Activated CD8-positive, alpha-beta memory T cell treated with anti-CD3 and anti-CD28 coated beads, Interleukin-2, amount 10 ng/mL, durations not matched to agents 7 days and 5 days (primary cell): Measurements from ENCODE around the gene PAF1. TPM values are rescaled to one million over a fixed set of nuclear protein-coding genes. Genes with fewer than 3 reads are reported as not detected.

Source experiments
- ATAC-seq: fragments of 150-1000 bp; cut with Tn5 transposase; one replicate; pipeline ENCODE4 v1.10.0; 2021; ENCODE audit warnings: moderate library complexity
- CTCF ChIA-PET: fragments of 350-600 bp; sonication (Branson Sonifier 250); formaldehyde crosslinking; loops from one replicate; lab custom pipeline; 2021; ENCODE audit warnings: antibody characterized with exemption; lab: Charles Lee
- DNase-seq: peaks from one replicate; pipeline ENCODE4 v3.0.0-alpha.2; 2020
- H3K27ac Mint-ChIP-seq: one replicate; pipeline ENCODE4 v1.8.0; 2021; ENCODE audit warnings: mild to moderate bottlenecking, mixed read lengths
- H3K27me3 Mint-ChIP-seq: one replicate; pipeline ENCODE4 v1.8.0; 2021; ENCODE audit warnings: mixed read lengths
- H3K36me3 Mint-ChIP-seq: one replicate; pipeline ENCODE4 v1.8.0; 2021; ENCODE audit warnings: mild to moderate bottlenecking, mixed read lengths
- H3K4me1 Mint-ChIP-seq: one replicate; pipeline ENCODE4 v1.8.0; 2021; ENCODE audit warnings: mixed read lengths
- H3K4me3 Mint-ChIP-seq: one replicate; pipeline ENCODE4 v1.8.0; 2021; ENCODE audit warnings: mild to moderate bottlenecking, moderate library complexity, mixed read lengths
- H3K9me3 Mint-ChIP-seq: one replicate; pipeline ENCODE4 v1.8.0; 2022; ENCODE audit warnings: low read depth, mixed read lengths
- total RNA-seq, 2 experiments: library from RNA; stranded (reverse); gene quantifications; one replicate each; pipeline ENCODE4 v1.2.3, GENCODE V29; 2021

PAF1 gene
- total RNA-seq, 2 experiments from 2014 or later: 48.9 to 53.8 TPM

DNA sequence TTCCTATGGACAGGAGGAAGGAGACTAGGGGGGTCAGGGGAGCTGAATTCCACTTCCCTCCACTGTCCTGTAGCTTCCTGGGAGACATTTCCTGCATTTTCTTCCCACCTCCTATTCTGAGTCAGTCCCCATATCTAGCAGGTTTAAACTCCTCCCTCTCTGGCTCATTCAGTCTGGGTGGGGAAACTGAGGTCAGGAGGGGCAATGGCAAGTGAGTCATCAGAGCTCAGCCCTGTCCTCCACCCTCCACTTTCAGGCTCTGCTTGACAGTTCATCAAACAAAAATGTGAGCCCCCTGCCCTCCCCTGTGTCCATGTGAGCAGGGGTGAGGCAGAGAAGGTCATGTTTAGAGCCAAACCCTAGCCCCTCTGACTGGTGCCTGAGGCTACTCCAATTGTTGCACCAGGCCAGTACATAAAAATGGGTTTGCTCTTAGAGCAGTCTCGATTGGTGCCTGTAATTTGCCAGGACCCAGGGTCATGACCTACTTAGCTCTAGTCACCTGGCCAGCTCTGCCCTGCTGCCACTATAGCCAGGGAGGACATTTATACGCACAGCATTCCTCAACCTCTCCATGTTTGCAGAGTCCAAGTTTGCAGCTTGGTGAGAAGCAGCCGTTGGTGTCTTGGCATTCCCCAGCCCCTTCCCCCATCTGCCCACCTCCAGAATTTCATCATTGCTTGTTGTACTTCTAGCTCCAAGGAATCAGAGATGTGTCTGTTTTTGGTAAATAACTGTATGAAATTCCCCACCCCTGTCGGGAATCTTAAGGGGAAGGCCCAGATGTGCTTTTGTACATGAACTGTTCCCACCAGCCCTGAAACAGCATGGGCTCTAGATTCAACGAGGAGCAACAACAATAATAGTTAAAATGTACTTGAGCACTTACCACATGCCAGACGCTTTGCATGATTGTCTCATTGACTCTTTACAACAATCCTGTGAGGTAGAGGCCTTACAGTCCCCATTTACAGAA, 27.9 kb downstream of the PAF1 start:
- no peaks in the 10 kb centered on the region for H3K9me3 Mint-ChIP-seq
- no peak for DNase-seq
- ATAC-seq: no peak
- peaks cover 20% of the 10 kb centered on the region for H3K36me3 Mint-ChIP-seq
- peaks cover 2% of the 10 kb centered on the region for H3K4me1 Mint-ChIP-seq
- no peak overlapping the region for H3K4me3 Mint-ChIP-seq
- CTCF ChIA-PET: interaction anchor here (1.0 to 1.1 kb wide), 4 partner anchors 10 to 35 kb away, joined by 3 to 5 read pairs (median 3); no protein-coding TSS in a partner anchor
- H3K27ac Mint-ChIP-seq: no peak overlapping the region
- no peaks in the 10 kb centered on the region for H3K27me3 Mint-ChIP-seq

DNA sequence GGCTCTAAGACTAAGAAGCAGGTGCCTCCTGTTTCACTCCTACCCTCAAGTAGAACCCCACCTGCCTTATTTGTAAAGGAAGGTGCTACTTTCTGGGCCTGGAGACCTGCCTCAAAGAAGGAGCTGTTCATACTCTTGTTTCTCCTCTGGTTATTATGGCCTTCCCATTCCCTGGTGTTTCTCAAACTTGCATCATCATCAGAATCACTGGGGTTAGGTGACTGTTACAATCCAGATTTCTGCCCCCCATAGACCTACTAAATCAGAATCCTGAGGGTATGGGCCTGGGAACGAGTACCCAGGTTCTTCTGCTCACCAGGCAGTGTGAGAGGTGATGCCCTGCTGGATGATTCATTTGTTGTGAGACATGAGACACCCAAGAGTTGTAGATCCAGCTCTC, 30.3 kb downstream of the PAF1 start:
- DNase-seq (no peak), ATAC-seq (no peak)
- Mint-ChIP-seq H3K4me3 (no peak overlapping the region), H3K9me3 (no peaks in the 10 kb centered on the region), H3K27me3 (no peaks in the 10 kb centered on the region), H3K27ac (no peak overlapping the region), H3K36me3 (peaks cover 32% of the 10 kb centered on the region), H3K4me1 (peaks cover 12% of the 10 kb centered on the region)
- CTCF ChIA-PET: no interaction called here

DNA sequence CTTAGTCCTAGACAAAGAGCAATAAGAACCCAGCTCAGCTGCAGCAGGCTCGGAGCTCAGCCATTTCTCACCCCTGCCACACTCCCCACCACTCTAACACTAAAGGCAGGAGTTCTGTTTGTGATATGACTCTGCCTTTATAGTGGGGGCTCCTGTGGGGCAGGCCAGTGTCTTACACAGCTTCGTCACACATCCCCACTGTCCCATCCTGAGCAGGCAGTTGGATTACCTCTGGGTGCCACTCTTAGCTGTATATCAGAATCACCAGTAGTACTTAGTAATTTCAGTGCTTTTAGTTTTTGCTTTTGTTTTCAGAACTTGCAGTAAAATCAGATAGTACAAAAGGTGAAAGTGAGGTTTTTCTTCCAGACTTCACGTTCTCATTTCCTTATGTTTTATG, 31.9 kb downstream of the PAF1 start:
- Mint-ChIP-seq H3K36me3 (peaks cover 36% of the 10 kb centered on the region), H3K4me3 (no peak overlapping the region), H3K9me3 (no peaks in the 10 kb centered on the region), H3K4me1 (peaks cover 12% of the 10 kb centered on the region), H3K27ac (no peak overlapping the region), H3K27me3 (no peaks in the 10 kb centered on the region)
- ATAC-seq (no peak), DNase-seq (no peak)
- CTCF ChIA-PET: interaction anchor here (1.0 kb wide), 1 partner anchor 237 kb away, joined by 3 read pairs; no protein-coding TSS in a partner anchor

DNA sequence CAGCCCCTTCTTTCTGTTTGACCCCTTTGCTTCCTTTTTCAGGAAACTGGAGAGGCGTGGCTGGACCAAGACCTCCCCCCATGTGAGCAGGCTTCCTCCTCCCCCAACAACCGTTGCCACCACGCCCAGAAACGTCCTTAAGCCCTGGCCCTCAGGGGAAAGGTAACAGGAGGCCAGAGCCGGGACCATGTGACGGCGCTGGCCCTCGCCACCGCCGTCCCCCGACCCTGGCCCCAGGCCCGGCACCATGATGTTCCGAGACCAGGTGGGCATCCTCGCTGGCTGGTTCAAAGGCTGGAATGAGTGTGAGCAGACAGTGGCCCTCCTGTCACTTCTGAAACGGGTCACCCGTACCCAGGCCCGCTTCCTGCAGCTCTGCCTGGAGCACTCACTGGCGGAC, 34.3 kb downstream of the PAF1 start:
- no peaks in the 10 kb centered on the region for H3K9me3 Mint-ChIP-seq
- no peak overlapping the region for H3K4me3 Mint-ChIP-seq
- no peak overlapping the region for H3K27ac Mint-ChIP-seq
- DNase-seq: no peak
- peaks cover 39% of the 10 kb centered on the region for H3K36me3 Mint-ChIP-seq
- peaks cover 23% of the 10 kb centered on the region for H3K4me1 Mint-ChIP-seq
- ATAC-seq: no peak
- H3K27me3 Mint-ChIP-seq: no peaks in the 10 kb centered on the region
- CTCF ChIA-PET: interaction anchor here (1.1 to 1.2 kb wide), 2 partner anchors 14 to 41 kb away, joined by 3 to 4 read pairs; partner anchors contain the start of gene SAMD4B

DNA sequence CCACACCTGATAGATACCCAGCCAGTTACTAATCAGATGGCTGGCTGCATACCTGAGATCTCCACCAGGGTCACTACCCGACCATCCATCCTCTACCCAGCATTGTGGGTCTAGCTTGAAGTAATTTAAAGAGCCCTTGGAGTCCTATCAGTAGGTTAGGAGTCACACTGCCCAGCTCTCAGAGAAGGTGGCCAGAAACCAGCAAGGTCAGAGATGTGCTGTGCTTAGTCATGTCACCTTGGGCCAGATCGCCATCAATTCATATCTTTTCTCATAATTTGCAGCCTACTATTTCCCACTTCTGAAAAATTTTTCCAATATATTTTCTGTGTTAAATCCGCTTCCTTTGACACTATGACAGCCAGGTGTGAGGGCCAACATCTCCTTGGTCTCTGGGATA, 34.8 kb downstream of the PAF1 start:
- H3K4me1 Mint-ChIP-seq: peaks cover 29% of the 10 kb centered on the region
- DNase-seq (no peak), ATAC-seq (no peak)
- CTCF ChIA-PET: interaction anchor here (1.1 to 1.4 kb wide), 3 partner anchors 9 to 41 kb away, joined by 3 to 4 read pairs (median 3); partner anchors contain the start of gene SAMD4B
- peaks cover 39% of the 10 kb centered on the region for H3K36me3 Mint-ChIP-seq
- no peaks in the 10 kb centered on the region for H3K9me3 Mint-ChIP-seq
- no peak overlapping the region for H3K4me3 Mint-ChIP-seq
- H3K27me3 Mint-ChIP-seq: no peaks in the 10 kb centered on the region
- peak overlapping the region; percentile 26 for H3K27ac Mint-ChIP-seq

DNA sequence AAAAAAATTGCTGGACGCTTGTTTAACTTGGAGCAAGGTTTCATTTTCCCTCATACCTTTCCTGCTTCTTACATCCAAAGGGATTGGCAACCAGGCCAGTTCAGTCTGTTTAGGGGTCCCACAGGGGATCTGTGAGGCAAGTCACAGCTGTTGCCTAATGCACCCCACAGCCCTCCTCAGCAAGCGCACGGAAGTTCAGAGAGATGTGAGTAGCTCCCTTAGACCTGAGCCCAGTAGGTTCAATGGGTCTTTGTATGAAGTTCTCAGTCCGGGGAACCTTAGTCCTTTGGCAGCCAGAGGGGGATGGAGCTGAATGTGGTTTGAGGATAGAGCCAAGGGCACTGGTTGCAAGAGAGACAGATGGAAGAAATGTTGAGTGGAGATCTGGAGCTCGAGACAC, 35.7 kb downstream of the PAF1 start:
- Mint-ChIP-seq H3K27me3 (no peaks in the 10 kb centered on the region), H3K4me3 (no peak overlapping the region), H3K27ac (no peak overlapping the region), H3K36me3 (peaks cover 38% of the 10 kb centered on the region), H3K9me3 (no peaks in the 10 kb centered on the region), H3K4me1 (peaks cover 31% of the 10 kb centered on the region)
- CTCF ChIA-PET: interaction anchor here (1.1 to 1.4 kb wide), 3 partner anchors 9 to 42 kb away, joined by 3 to 4 read pairs (median 3); partner anchors contain the start of gene SAMD4B
- ATAC-seq (no peak), DNase-seq (no peak)

DNA sequence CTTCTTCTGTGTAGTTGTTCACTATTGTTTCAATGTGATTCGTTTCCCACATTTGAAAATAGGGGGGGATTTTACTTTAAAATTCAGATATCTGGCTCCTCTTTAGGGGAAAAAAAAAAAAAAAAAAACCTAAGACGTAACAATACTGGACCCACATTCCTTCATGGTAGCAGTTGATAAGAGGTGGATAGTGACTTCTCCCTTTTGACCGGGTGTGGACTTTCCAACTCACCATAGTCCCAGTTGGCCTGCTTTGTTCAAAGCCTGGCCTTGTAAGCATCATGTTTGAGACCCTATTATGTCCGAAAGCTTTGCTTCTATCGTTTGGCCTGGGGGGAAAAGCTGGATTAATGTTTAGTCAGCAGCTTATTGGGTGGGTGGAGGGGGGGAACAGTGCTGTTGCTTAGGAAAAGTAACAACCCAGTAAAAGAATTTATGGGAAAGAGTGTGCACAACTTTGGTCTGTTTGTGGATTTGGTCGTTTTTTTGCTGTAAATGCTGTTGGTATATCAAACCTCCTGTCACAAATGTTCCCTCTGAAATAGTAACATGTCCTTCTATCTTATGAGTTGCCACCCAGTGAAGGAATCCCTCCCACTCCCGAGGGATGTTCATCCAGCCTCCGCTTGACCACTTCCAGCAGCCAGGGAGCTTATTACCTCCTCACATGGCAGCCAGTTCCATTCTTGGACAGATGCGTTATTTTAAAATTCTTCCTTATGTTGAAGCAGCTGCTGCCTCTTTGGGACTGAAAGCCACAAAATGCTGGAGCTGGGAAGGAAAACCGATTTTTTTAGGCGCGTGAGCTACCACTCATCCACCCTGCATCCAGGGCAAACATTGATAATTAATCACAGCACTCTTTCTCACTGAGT, 38.3 kb downstream of the PAF1 start:
- peaks cover 36% of the 10 kb centered on the region for H3K36me3 Mint-ChIP-seq
- H3K27me3 Mint-ChIP-seq: no peaks in the 10 kb centered on the region
- CTCF ChIA-PET: interaction anchor here (1.1 to 2.0 kb wide), 3 partner anchors 9 to 39 kb away, joined by 3 to 5 read pairs (median 4); partner anchors contain the start of genes MED29, PAF1 and SAMD4B
- peak overlapping the region; percentile 83 for H3K27ac Mint-ChIP-seq
- ATAC-seq (no peak), DNase-seq (no peak)
- no peaks in the 10 kb centered on the region for H3K9me3 Mint-ChIP-seq
- H3K4me1 Mint-ChIP-seq: peaks cover 46% of the 10 kb centered on the region
- no peak overlapping the region for H3K4me3 Mint-ChIP-seq

DNA sequence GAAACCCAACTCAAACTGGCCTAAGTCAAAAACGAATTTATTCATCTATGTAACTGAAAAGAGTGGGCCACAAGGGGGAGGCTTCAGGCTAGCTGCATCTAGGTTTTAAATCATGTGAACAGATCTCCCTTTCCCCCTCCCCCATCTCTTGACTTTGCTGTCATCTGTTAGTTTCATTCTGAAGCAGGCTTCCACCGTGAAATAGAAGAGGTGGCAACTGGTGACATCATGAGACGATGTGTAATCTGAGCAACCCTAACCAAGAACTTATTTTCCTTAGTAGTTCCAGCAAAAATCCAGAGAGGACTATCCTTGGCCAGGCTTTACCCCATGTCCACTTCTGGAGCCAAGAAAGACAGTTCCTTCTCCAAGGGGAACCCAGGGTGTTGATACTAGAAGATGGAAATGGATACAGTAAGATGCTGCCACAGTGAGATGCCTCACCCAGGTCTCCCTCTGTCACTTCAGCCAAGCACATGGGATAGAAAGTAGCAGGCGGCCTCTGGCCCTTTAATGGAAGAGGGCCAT, 39.3 kb downstream of the PAF1 start:
- Mint-ChIP-seq H3K4me3 (no peak overlapping the region), H3K27ac (peak overlapping the region; percentile 83), H3K36me3 (peaks cover 27% of the 10 kb centered on the region), H3K9me3 (no peaks in the 10 kb centered on the region), H3K27me3 (no peaks in the 10 kb centered on the region), H3K4me1 (peaks cover 50% of the 10 kb centered on the region)
- peak; percentile 96 for ATAC-seq
- peak; percentile 76 for DNase-seq
- CTCF ChIA-PET: interaction anchor here (0.9 to 2.3 kb wide), 4 partner anchors 9 to 53 kb away, joined by 3 to 7 read pairs (median 4); partner anchors contain the start of gene SAMD4B

DNA sequence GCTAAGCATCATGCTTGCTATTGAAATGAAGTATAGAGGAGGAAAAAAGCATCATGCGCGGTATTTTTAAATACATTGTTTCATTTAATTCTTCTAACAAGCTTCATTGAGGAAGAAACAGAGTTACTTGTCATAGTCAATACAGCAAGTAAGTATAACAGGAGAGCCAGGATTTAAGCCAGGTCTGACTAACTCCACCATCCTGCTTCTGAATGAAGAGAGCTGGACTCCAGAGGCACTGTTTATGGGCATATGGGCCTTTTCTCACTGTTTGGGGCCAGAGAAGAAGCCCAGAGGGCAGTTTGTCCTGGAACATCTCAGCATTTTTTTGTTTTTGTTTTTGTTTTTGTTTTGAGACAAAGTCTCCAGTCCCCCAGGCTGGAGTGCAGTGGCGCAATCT, 40.8 kb downstream of the PAF1 start:
- DNase-seq: no peak
- no peak for ATAC-seq
- CTCF ChIA-PET: interaction anchor here (0.7 to 2.3 kb wide), 6 partner anchors 8 to 228 kb away, joined by 3 to 7 read pairs (median 6); partner anchors contain the start of genes PLEKHG2 and SAMD4B
- peaks cover 25% of the 10 kb centered on the region for H3K36me3 Mint-ChIP-seq
- no peaks in the 10 kb centered on the region for H3K27me3 Mint-ChIP-seq
- peaks cover 60% of the 10 kb centered on the region for H3K4me1 Mint-ChIP-seq
- H3K27ac Mint-ChIP-seq: peak overlapping the region; percentile 44
- H3K9me3 Mint-ChIP-seq: no peaks in the 10 kb centered on the region
- H3K4me3 Mint-ChIP-seq: no peak overlapping the region

DNA sequence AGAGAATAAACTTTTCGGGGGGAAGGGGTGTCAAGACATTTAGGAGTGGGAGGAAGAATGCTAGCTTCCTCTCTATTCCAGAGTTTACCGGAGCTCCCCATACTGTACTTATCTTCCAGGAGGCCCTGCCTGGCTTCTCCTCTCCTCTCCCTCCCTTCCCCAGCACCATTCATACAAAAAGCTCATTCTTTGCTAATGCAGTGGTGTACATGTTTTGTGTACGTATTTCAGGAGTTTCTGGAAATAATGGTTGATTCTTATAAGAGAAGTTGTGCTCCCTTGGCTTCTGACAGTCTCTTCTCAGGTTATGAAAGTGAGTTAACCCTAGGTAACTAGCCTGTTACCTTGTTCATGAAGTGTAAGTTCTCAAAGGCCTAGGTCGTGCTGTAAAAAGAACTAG, 41.6 kb downstream of the PAF1 start:
- CTCF ChIA-PET: interaction anchor here (1.9 to 2.3 kb wide), 3 partner anchors 13 to 63 kb away, joined by 5 to 7 read pairs (median 7); partner anchors contain the start of gene PLEKHG2
- peaks cover 67% of the 10 kb centered on the region for H3K4me1 Mint-ChIP-seq
- H3K27ac Mint-ChIP-seq: no peak overlapping the region
- no peak overlapping the region for H3K4me3 Mint-ChIP-seq
- no peak for DNase-seq
- no peaks in the 10 kb centered on the region for H3K9me3 Mint-ChIP-seq
- H3K36me3 Mint-ChIP-seq: peaks cover 23% of the 10 kb centered on the region
- H3K27me3 Mint-ChIP-seq: no peaks in the 10 kb centered on the region
- ATAC-seq: no peak

DNA sequence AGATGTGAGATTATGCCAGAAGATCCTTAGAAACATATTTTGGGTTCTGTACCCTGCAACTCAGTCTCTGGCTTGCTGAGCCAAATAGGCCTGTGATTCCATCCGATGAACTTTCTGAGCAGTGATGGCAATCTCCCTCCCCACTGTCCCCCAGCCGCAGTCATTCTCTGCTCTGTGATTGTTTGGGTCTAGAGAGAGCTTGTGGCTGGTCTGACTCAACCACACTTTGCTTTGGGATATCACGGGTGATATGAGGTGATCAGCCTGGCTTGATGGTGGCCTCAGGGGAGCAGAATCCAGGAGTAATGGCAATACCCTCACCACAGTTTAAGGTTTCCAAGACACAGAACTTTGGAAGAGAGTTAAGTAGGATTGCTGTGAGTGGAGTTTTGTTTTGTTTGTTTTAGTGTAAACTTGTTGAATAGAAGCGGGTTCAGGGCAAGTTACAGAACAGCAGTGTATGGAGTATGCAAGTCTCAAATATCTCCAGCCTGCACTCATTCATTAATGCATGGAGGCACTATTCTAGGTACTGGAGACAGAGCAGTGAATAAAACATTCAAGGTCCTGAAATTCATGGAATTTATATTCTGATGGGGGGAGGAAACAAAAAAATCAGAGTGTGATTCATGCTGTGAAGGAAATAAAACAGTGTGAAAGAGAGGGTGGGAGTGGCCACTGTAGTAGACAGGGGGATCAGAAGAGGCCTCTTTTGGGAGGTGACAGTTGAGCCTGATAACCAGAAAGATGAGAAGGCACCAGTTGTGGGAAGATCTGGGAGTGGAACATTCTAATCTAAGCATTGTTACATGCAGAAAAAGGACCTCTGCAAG, 43.4 kb downstream of the PAF1 start:
- Mint-ChIP-seq H3K36me3 (peaks cover 17% of the 10 kb centered on the region), H3K4me3 (no peak overlapping the region), H3K9me3 (no peaks in the 10 kb centered on the region), H3K27me3 (no peaks in the 10 kb centered on the region), H3K4me1 (peaks cover 78% of the 10 kb centered on the region), H3K27ac (peak overlapping the region; percentile 24)
- CTCF ChIA-PET: interaction anchor here (1.0 to 2.0 kb wide), 6 partner anchors 8 to 225 kb away, joined by 3 to 5 read pairs (median 5); partner anchors contain the start of genes GMFG and PLEKHG2
- no peak for DNase-seq
- no peak for ATAC-seq

DNA sequence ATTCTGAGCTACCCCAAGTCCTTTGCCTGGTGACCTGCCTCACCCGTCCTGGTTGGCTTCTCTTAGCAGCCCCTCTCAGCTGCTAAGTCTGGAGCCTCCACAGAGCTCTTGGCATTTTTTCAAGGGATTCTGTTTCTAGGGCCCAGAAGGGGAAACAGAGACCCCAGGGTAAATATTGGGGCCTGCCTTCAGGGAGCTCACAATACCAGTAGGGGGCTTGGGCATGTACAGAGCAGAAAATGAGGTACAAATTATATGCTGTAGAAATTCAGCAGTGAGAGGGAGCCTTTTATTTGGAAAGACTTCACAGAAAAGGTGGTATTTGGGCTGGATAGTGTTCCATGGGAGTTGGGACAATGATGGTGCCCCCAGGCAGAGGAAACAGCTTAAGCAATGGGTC, 45.0 kb downstream of the PAF1 start:
- peaks cover 13% of the 10 kb centered on the region for H3K36me3 Mint-ChIP-seq
- ATAC-seq (no peak), DNase-seq (no peak)
- CTCF ChIA-PET: interaction anchor here (0.5 to 2.0 kb wide), 7 partner anchors 11 to 188 kb away, joined by 3 to 5 read pairs (median 5); partner anchors contain the start of genes GMFG, MED29, PAF1 and PLEKHG2
- H3K27me3 Mint-ChIP-seq: no peaks in the 10 kb centered on the region
- peak overlapping the region; percentile 7 for H3K27ac Mint-ChIP-seq
- no peaks in the 10 kb centered on the region for H3K9me3 Mint-ChIP-seq
- H3K4me1 Mint-ChIP-seq: peaks cover 67% of the 10 kb centered on the region
- no peak overlapping the region for H3K4me3 Mint-ChIP-seq
